ENCODE results near the gene NTM. TPM values are rescaled to one million over a fixed set of nuclear protein-coding genes. Genes with fewer than 3 reads are reported as not detected.

NTM gene
- total RNA-seq, 2 donors from 2014 or later = not detected

DNA sequence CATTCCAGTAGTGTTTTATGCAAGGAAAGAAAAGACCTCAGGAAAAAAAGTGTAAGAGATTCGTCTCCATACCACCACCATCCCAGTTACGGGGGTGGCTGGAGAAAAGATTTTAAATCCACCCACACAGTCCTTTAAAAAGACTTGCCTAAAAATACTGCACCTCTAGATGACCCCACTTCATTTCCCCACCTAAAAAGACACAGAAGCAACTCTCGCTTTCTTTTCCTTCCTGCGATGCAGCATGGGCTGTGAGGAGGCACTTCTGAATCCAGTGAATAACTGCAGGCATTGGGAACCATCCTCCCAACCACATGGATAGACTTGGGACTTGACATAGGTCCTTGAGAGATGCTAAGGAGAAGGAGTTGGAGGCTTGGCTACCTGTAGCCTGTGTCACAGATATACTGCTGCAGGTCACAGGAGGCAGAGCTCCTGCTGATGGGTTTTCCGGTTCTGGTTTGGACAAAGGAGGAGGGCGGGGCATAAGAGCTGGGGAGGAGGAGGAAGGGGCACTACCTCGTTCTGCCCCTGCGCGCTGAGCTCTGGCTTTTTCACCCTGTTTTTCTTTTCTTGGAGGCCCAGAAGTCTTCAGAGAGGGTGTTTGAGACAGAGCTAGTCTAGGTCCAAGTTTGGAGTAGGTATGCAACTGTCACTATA, 285.9 kb downstream of the NTM start:
- H3K36me3 Mint-ChIP-seq (ENCODE audit: low read depth) = no peaks in the 10 kb centered on the region
- ATAC-seq (no peak), DNase-seq (no peak)
- no peak overlapping the region for H3K4me3 Mint-ChIP-seq
- peaks cover 44% of the 10 kb centered on the region for H3K27me3 Mint-ChIP-seq
- H3K27ac Mint-ChIP-seq = no peak overlapping the region
- no peaks in the 10 kb centered on the region for H3K4me1 Mint-ChIP-seq
- H3K9me3 ChIP-seq (ENCODE audit: control insufficient read depth, low read length, poor library complexity, severe bottlenecking) = no peaks in the 10 kb centered on the region

DNA sequence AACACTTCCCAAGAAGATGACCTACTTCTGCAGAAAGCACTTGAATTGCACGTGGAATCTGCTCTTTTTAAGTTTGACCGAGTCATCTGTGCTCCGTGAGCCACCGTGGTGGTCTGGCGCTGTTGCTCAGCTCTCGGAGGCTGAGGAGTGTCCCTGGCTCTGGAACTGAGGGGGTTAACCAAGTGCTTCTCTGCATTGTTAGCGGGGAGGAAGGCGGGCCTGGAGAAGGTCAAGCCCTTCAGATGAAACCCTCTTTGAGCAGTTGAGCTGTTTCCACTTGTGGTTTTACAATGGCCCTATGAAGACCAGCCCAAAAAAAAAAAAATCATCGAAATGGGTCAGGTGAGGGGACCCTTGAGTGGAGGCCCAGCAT, 286.4 kb downstream of the NTM start:
- ATAC-seq (no peak), DNase-seq (no peak)
- Mint-ChIP-seq H3K27ac (no peak overlapping the region), H3K36me3 (ENCODE audit: low read depth) (no peaks in the 10 kb centered on the region), H3K27me3 (peaks cover 43% of the 10 kb centered on the region), H3K4me1 (no peaks in the 10 kb centered on the region), H3K4me3 (no peak overlapping the region)
- no peaks in the 10 kb centered on the region for H3K9me3 ChIP-seq (ENCODE audit: control insufficient read depth, low read length, poor library complexity, severe bottlenecking)

GRCh38 chr11:131658414-131658813, 288.0 kb downstream of the NTM start:
- DNase-seq = no peak
- no peak overlapping the region for H3K27ac Mint-ChIP-seq
- H3K4me3 Mint-ChIP-seq = no peak overlapping the region
- no peaks in the 10 kb centered on the region for H3K9me3 ChIP-seq (ENCODE audit: control insufficient read depth, low read length, poor library complexity, severe bottlenecking)
- no peak for ATAC-seq
- no peaks in the 10 kb centered on the region for H3K36me3 Mint-ChIP-seq (ENCODE audit: low read depth)
- no peaks in the 10 kb centered on the region for H3K4me1 Mint-ChIP-seq
- H3K27me3 Mint-ChIP-seq = peaks cover 32% of the 10 kb centered on the region

GRCh38 chr11:131658952-131659351, 288.5 kb downstream of the NTM start:
- DNase-seq = no peak
- no peaks in the 10 kb centered on the region for H3K36me3 Mint-ChIP-seq (ENCODE audit: low read depth)
- peaks cover 32% of the 10 kb centered on the region for H3K27me3 Mint-ChIP-seq
- H3K4me1 Mint-ChIP-seq = no peaks in the 10 kb centered on the region
- no peak for ATAC-seq
- H3K27ac Mint-ChIP-seq = no peak overlapping the region
- H3K9me3 ChIP-seq (ENCODE audit: control insufficient read depth, low read length, poor library complexity, severe bottlenecking) = no peaks in the 10 kb centered on the region
- H3K4me3 Mint-ChIP-seq = no peak overlapping the region

- H3K27me3 Mint-ChIP-seq = peaks cover 32% of the 10 kb centered on the region
- no peak overlapping the region for H3K4me3 Mint-ChIP-seq
- no peak overlapping the region for H3K27ac Mint-ChIP-seq
- no peaks in the 10 kb centered on the region for H3K4me1 Mint-ChIP-seq
- H3K9me3 ChIP-seq (ENCODE audit: control insufficient read depth, low read length, poor library complexity, severe bottlenecking) = no peaks in the 10 kb centered on the region
- DNase-seq = no peak
- H3K36me3 Mint-ChIP-seq (ENCODE audit: low read depth) = no peaks in the 10 kb centered on the region
- ATAC-seq = no peak
These were observed 289.5 kb downstream of the NTM start for GRCh38 chr11:131659931-131660330.

- no peak overlapping the region for H3K27ac Mint-ChIP-seq
- peaks cover 34% of the 10 kb centered on the region for H3K27me3 Mint-ChIP-seq
- H3K4me3 Mint-ChIP-seq = no peak overlapping the region
- H3K4me1 Mint-ChIP-seq = no peaks in the 10 kb centered on the region
- H3K9me3 ChIP-seq (ENCODE audit: control insufficient read depth, low read length, poor library complexity, severe bottlenecking) = no peaks in the 10 kb centered on the region
- no peaks in the 10 kb centered on the region for H3K36me3 Mint-ChIP-seq (ENCODE audit: low read depth)
- no peak for DNase-seq
- ATAC-seq = no peak
These were observed 290.7 kb downstream of the NTM start for GRCh38 chr11:131661132-131661531.

GRCh38 chr11:131662317-131662972, 292.0 kb downstream of the NTM start:
- H3K4me3 Mint-ChIP-seq = no peak overlapping the region
- DNase-seq (no peak), ATAC-seq (no peak)
- H3K36me3 Mint-ChIP-seq (ENCODE audit: low read depth) = no peaks in the 10 kb centered on the region
- peaks cover 40% of the 10 kb centered on the region for H3K27me3 Mint-ChIP-seq
- no peaks in the 10 kb centered on the region for H3K4me1 Mint-ChIP-seq
- no peak overlapping the region for H3K27ac Mint-ChIP-seq
- no peaks in the 10 kb centered on the region for H3K9me3 ChIP-seq (ENCODE audit: control insufficient read depth, low read length, poor library complexity, severe bottlenecking)

GRCh38 chr11:131662993-131663392, 292.6 kb downstream of the NTM start:
- no peaks in the 10 kb centered on the region for H3K9me3 ChIP-seq (ENCODE audit: control insufficient read depth, low read length, poor library complexity, severe bottlenecking)
- Mint-ChIP-seq H3K27me3 (peaks cover 38% of the 10 kb centered on the region), H3K27ac (no peak overlapping the region), H3K36me3 (ENCODE audit: low read depth) (no peaks in the 10 kb centered on the region), H3K4me3 (no peak overlapping the region), H3K4me1 (no peaks in the 10 kb centered on the region)
- DNase-seq = no peak
- ATAC-seq = no peak

DNA sequence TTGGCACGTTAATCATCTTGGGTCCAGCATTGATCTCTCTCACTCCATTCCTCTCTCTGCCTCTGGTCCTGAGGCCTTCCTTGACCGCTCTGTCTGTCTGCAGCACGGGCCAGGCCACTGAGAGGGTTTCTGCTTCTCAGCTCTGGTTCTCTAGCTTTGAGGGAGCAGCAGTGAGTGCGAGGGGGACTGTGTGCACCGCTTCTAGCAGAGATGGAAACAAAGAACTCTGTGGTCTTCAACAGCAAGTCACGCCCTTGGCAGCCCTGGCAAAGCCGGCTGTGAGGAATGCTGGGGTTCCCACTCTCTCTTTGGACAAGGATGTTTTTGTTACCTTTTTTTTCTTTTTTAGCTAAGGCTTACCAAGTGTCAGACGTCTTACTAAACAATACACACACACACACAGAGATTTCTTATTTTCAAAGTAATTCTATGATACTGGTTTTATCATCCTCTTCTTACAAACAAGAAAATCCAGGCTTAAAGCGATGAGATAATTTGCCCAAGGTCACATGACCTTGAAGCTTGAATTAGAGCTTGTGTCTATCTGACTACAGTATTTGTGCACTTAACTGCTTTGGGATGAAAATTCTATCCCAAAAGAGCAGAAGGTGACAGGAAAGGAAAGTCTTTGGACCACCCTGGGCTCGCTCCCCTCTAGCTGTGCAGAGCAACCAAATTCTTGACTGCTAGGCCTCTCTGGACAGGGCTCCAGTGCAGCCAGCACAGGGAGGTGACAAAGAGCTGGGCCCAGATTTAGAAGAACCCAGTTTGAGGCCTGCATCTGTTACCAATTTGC, 293.2 kb downstream of the NTM start:
- H3K9me3 ChIP-seq (ENCODE audit: control insufficient read depth, low read length, poor library complexity, severe bottlenecking) = no peaks in the 10 kb centered on the region
- no peak overlapping the region for H3K4me3 Mint-ChIP-seq
- peaks cover 33% of the 10 kb centered on the region for H3K27me3 Mint-ChIP-seq
- H3K27ac Mint-ChIP-seq = no peak overlapping the region
- no peaks in the 10 kb centered on the region for H3K36me3 Mint-ChIP-seq (ENCODE audit: low read depth)
- DNase-seq = no peak
- peaks cover 2% of the 10 kb centered on the region for H3K4me1 Mint-ChIP-seq
- ATAC-seq = no peak

GRCh38 chr11:131664293-131664692, 293.9 kb downstream of the NTM start:
- no peak overlapping the region for H3K4me3 Mint-ChIP-seq
- no peak for DNase-seq
- peaks cover 27% of the 10 kb centered on the region for H3K27me3 Mint-ChIP-seq
- peaks cover 7% of the 10 kb centered on the region for H3K4me1 Mint-ChIP-seq
- no peaks in the 10 kb centered on the region for H3K9me3 ChIP-seq (ENCODE audit: control insufficient read depth, low read length, poor library complexity, severe bottlenecking)
- ATAC-seq = no peak
- H3K36me3 Mint-ChIP-seq (ENCODE audit: low read depth) = no peaks in the 10 kb centered on the region
- H3K27ac Mint-ChIP-seq = no peak overlapping the region

DNA sequence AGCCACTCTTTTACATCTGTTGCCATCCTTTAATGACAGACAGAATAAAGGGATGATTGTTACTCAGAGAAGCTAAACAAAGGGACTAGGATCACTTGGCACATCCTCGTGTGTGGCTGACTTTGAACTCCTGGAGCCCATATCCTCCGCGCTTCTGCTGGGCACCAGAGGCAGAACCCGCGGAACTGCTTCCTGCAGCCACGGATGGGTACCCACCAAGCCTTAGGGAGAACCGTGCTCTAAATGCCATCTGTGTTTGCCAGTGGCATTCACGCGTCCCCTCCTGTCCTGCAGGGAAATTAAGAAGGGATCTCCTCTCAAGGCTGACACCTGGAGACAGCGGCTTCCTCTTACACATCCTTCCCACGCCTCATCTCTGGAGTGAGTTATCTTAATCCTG, 294.4 kb downstream of the NTM start:
- Mint-ChIP-seq H3K4me1 (peaks cover 7% of the 10 kb centered on the region), H3K27me3 (peaks cover 22% of the 10 kb centered on the region), H3K27ac (no peak overlapping the region), H3K4me3 (no peak overlapping the region), H3K36me3 (ENCODE audit: low read depth) (no peaks in the 10 kb centered on the region)
- DNase-seq = no peak
- ATAC-seq = no peak
- H3K9me3 ChIP-seq (ENCODE audit: control insufficient read depth, low read length, poor library complexity, severe bottlenecking) = no peaks in the 10 kb centered on the region

DNA sequence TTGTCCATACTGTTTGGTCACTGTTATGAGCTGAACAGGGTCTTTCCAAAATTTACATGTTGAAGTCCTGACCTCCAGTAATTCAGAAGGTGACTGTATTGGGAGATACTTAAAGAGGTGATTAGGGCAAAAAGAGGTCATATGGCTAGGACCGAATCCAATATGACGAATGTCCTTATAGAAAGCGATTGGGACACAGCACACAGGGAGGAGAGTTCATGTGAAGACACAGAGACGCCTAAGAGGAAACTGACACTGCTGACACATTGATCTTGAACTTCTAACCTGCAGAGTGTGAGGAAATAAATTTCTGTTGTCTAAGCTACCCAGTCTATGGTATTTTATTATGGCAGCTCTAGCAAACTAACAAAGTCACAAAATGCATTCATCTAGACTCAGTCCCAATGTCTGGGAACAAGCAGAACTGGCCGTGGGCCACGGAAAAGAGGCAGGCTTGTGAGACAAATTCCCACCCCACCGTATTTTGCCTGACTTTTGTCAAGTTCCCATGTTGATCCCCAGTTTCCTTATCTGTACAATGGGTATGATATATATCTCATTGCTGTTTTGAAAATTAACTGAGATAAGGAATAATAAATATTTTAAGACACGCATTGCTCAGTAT, 295.0 kb downstream of the NTM start:
- no peaks in the 10 kb centered on the region for H3K36me3 Mint-ChIP-seq (ENCODE audit: low read depth)
- no peak for ATAC-seq
- H3K4me3 Mint-ChIP-seq = no peak overlapping the region
- peaks cover 7% of the 10 kb centered on the region for H3K4me1 Mint-ChIP-seq
- peaks cover 16% of the 10 kb centered on the region for H3K27me3 Mint-ChIP-seq
- H3K9me3 ChIP-seq (ENCODE audit: control insufficient read depth, low read length, poor library complexity, severe bottlenecking) = no peaks in the 10 kb centered on the region
- no peak for DNase-seq
- H3K27ac Mint-ChIP-seq = no peak overlapping the region

- peaks cover 11% of the 10 kb centered on the region for H3K27me3 Mint-ChIP-seq
These were observed 295.6 kb downstream of the NTM start for GRCh38 chr11:131666006-131666405.

More at GRCh38 chr11:131666006-131666405, 295.6 kb downstream of the NTM start:
- Mint-ChIP-seq H3K27ac (no peak overlapping the region), H3K36me3 (ENCODE audit: low read depth) (no peaks in the 10 kb centered on the region), H3K4me1 (peaks cover 7% of the 10 kb centered on the region), H3K4me3 (no peak overlapping the region)
- DNase-seq = no peak
- H3K9me3 ChIP-seq (ENCODE audit: control insufficient read depth, low read length, poor library complexity, severe bottlenecking) = no peaks in the 10 kb centered on the region
- ATAC-seq = no peak

Data from T-helper 17 cell (primary cell).